B cell (primary cell): Measurements from ENCODE around the gene PLXNA1. TPM values are rescaled to one million over a fixed set of nuclear protein-coding genes. Genes with fewer than 3 reads are reported as not detected.

Experiments
- ATAC-seq: fragments of 200-7000 bp; cut with Tn5 transposase; one replicate; pipeline ENCODE4 v1.10.0; 2021; ENCODE audit warnings: low read depth, mild to moderate bottlenecking, moderate number of reproducible peaks, moderate library complexity
- CTCF ChIA-PET: fragments of 350-600 bp; sonication (Branson Sonifier 250); formaldehyde crosslinking; loops from one replicate; lab custom pipeline; 2021; ENCODE audit warnings: antibody characterized with exemption, inconsistent platforms; lab: Charles Lee
- POLR2A ChIA-PET: fragments of 350-600 bp; sonication (Branson Sonifier 250); formaldehyde crosslinking; loops from one replicate; lab custom pipeline; 2021; ENCODE audit warnings: antibody characterized with exemption; lab: Charles Lee
- DNase-seq: peaks from one replicate; pipeline ENCODE4 v3.0.0; 2013
- H2AFZ ChIP-seq: 2 replicates; pipeline ENCODE4 v1.6.1; 2012; ENCODE audit warnings: mild to moderate bottlenecking, low read depth, low read length; ENCODE audit not compliant: insufficient read depth, poor library complexity, severe bottlenecking
- H3K27ac ChIP-seq, 2 donors: 1 replicate in 1 of 2; 2 replicates in 1 of 2; pipeline ENCODE4 v1.5.1; 2012 to 2013; ENCODE audit warnings: low read length in 2 of 2, mild to moderate bottlenecking in 2 of 2, moderate library complexity in 1 of 2
- H3K27me3 ChIP-seq, 4 experiments: fragments of 200-600 bp in 1 of 4; sonication (generic) in 1 of 4; replicated peaks in 1 of 4; 1 replicate in 2 of 4; 2 replicates in 2 of 4; pipeline versions ENCODE4 v1.6.1 to v1.7.0; 2013 to 2016; ENCODE audit warnings: low read length in 3 of 4, mild to moderate bottlenecking in 2 of 4, mixed read lengths in 1 of 4, moderate library complexity in 1 of 4; ENCODE audit not compliant: insufficient read depth in 4 of 4, control insufficient read depth in 3 of 4; ENCODE audit errors: control extremely low read depth in 1 of 4
- H3K36me3 ChIP-seq, 2 experiments: replicated peaks in 1 of 2; 1 replicate in 1 of 2; 2 replicates in 1 of 2; pipeline versions ENCODE4 v1.6.1 to v1.7.1; 2013; ENCODE audit warnings: low read length in 1 of 2; ENCODE audit not compliant: insufficient read depth in 2 of 2, control insufficient read depth in 1 of 2; ENCODE audit errors: control extremely low read depth in 1 of 2, extremely low read depth in 1 of 2
- H3K4me1 ChIP-seq, 2 donors: fragments of 200-600 bp in 1 of 2; sonication (generic) in 1 of 2; 1 replicate in 1 of 2; 2 replicates in 1 of 2; pipeline versions ENCODE4 v1.5.1 to v1.6.1; 2013 to 2017; ENCODE audit warnings: low read length in 2 of 2; ENCODE audit not compliant: control insufficient read depth in 2 of 2, insufficient read depth in 2 of 2
- H3K4me2 ChIP-seq: replicated peaks from 2 replicates; pipeline ENCODE3; 2012; ENCODE audit warnings: mild to moderate bottlenecking, low read depth, low read length; ENCODE audit not compliant: poor library complexity, severe bottlenecking
- H3K4me3 ChIP-seq, 5 experiments: fragments of 200-600 bp in 1 of 5; sonication (generic) in 1 of 5; 1 replicate in 3 of 5; 2 replicates in 2 of 5; pipeline versions ENCODE4 v1.5.1 to v1.7.0; 2011 to 2016; ENCODE audit warnings: low read length in 4 of 5, mild to moderate bottlenecking in 4 of 5, low read depth in 2 of 5, control low read depth in 1 of 5, moderate library complexity in 1 of 5; ENCODE audit not compliant: insufficient read depth in 1 of 5; ENCODE audit errors: control extremely low read depth in 1 of 5, extremely low read depth in 1 of 5
- H3K79me2 ChIP-seq: fragments of 200-600 bp; sonication (generic); one replicate; pipeline ENCODE4 v1.6.0; 2016; ENCODE audit warnings: low read length; ENCODE audit not compliant: control insufficient read depth, insufficient read depth
- H3K9ac ChIP-seq: fragments of 200-600 bp; sonication (generic); 2 replicates; pipeline ENCODE4 v1.6.1; 2017; ENCODE audit warnings: mild to moderate bottlenecking, low read length, moderate library complexity
- H3K9me3 ChIP-seq, 3 donors: one replicate each; pipeline versions ENCODE4 v1.6.1 to v1.7.1; 2013; ENCODE audit warnings: low read length in 2 of 3; ENCODE audit not compliant: control insufficient read depth in 2 of 3, insufficient read depth in 1 of 3; ENCODE audit errors: control extremely low read depth in 1 of 3
- H4K20me1 ChIP-seq: 2 replicates; pipeline ENCODE4 v1.6.0; 2012; ENCODE audit warnings: mild to moderate bottlenecking, low read length; ENCODE audit not compliant: insufficient read depth, control insufficient read depth, poor library complexity, severe bottlenecking
- H3K27ac Mint-ChIP-seq: one replicate; pipeline ENCODE4 v1.8.0; 2021; ENCODE audit warnings: mixed read lengths
- H3K27me3 Mint-ChIP-seq: one replicate; pipeline ENCODE4 v1.8.0; 2021; ENCODE audit warnings: mixed read lengths
- H3K4me1 Mint-ChIP-seq: one replicate; pipeline ENCODE4 v1.8.0; 2021; ENCODE audit warnings: mixed read lengths
- H3K4me3 Mint-ChIP-seq: one replicate; pipeline ENCODE4 v1.8.0; 2021; ENCODE audit warnings: mixed read lengths
- H3K9me3 Mint-ChIP-seq: one replicate; pipeline ENCODE4 v1.8.0; 2022; ENCODE audit warnings: mixed read lengths; ENCODE audit not compliant: insufficient read depth
- CTCF ChIP-seq: fragments of 200-600 bp; IDR thresholded peaks from one replicate; pipeline ENCODE4 v1.8.0; 2022; ENCODE audit warnings: antibody characterized with exemption, mild to moderate bottlenecking
- EZH2 ChIP-seq: IDR thresholded peaks from 2 replicates; pipeline ENCODE4 v1.6.1; 2012; ENCODE audit warnings: borderline replicate concordance, low read depth, mild to moderate bottlenecking, moderate library complexity, low read length; ENCODE audit not compliant: insufficient read depth, poor library complexity, severe bottlenecking
- WGBS: methylation state at CpG from one replicate; pipeline ENCODE4 v1.1.5; 2013; ENCODE audit warnings: missing lambda C conversion rate; ENCODE audit not compliant: insufficient coverage; 5-methylcytosine and 5-hydroxymethylcytosine counted together
- intact Hi-C: fragments of 100-400 bp; cut with micrococcal nuclease; formaldehyde crosslinking; loops from one replicate; pipeline ENCODE4 v1.10.0; 2022
- polyA plus RNA-seq: library from polyadenylated mRNA; depleted of rRNA; stranded (reverse); fragments of >200 nt; gene quantifications from 2 replicates; pipeline ENCODE4 v1.2.3, GENCODE V29; 2012
- total RNA-seq, 2 donors: library from RNA; stranded (reverse); fragments of 120-200 nt in 1 of 2; gene quantifications; 1 replicate in 1 of 2; 2 replicates in 1 of 2; pipeline versions ENCODE4 v1.2.3 to v1.2.4, GENCODE V29; 2013 to 2022

PLXNA1 gene
- total and polyA plus RNA-seq, 2 donors (not counting 1 experiment from before 2014, with no cell fraction given), result 6.7 to 22.3 TPM

GRCh38 chr3:127022849-127023248, 39.9 kb downstream of the PLXNA1 start:
- no peak for DNase-seq
- Histone ChIP-seq H3K4me2 (no peak overlapping the region), H2AFZ (no peak overlapping the region), H3K4me1 (no peaks in the 10 kb centered on the region), H3K9ac (no peak overlapping the region), H3K79me2 (no peaks in the 10 kb centered on the region), H3K4me3 (no peak overlapping the region), H3K27me3 (no peaks in the 10 kb centered on the region), H3K9me3 (no peaks in the 10 kb centered on the region), H3K36me3 (no peaks in the 10 kb centered on the region), H3K27ac (no peak overlapping the region), H4K20me1 (no peaks in the 10 kb centered on the region)
- Mint-ChIP-seq H3K4me1 (no peaks in the 10 kb centered on the region), H3K4me3 (no peak overlapping the region), H3K27ac (no peak overlapping the region), H3K9me3 (no peaks in the 10 kb centered on the region), H3K27me3 (no peaks in the 10 kb centered on the region)
- CTCF ChIA-PET, result no interaction called here
- intact Hi-C loops, result no loop called here
- no peak for ATAC-seq
- POLR2A ChIA-PET, result no interaction called here
- WGBS, result 94% methylated on average over 6 of the region's 7 CpGs
- no peak for TF ChIP-seq EZH2
- no peak for TF ChIP-seq CTCF

GRCh38 chr3:127025456-127025855, 42.5 kb downstream of the PLXNA1 start:
- no peak for ATAC-seq
- H3K27ac Mint-ChIP-seq, result no peak overlapping the region
- 40% methylated on average over 1 of the region's 3 CpGs for WGBS

More at GRCh38 chr3:127025456-127025855, 42.5 kb downstream of the PLXNA1 start:
- no peak overlapping the region for H2AFZ ChIP-seq
- H3K9ac ChIP-seq, result no peak overlapping the region
- Mint-ChIP-seq H3K27me3 (no peaks in the 10 kb centered on the region), H3K4me1 (no peaks in the 10 kb centered on the region), H3K4me3 (no peak overlapping the region), H3K9me3 (no peaks in the 10 kb centered on the region)
- ChIA-PET CTCF (no interaction called here), POLR2A (no interaction called here)
- no peaks in the 10 kb centered on the region for H3K27me3 ChIP-seq
- H3K79me2 ChIP-seq, result no peaks in the 10 kb centered on the region
- no peak for DNase-seq
- no peak overlapping the region for H3K4me2 ChIP-seq
- TF ChIP-seq EZH2, result no peak
- no peak for TF ChIP-seq CTCF
- intact Hi-C loops, result no loop called here
- H3K27ac ChIP-seq, result no peak overlapping the region
- H3K9me3 ChIP-seq, result no peaks in the 10 kb centered on the region
- H3K4me1 ChIP-seq, result no peaks in the 10 kb centered on the region
- H3K36me3 ChIP-seq, result no peaks in the 10 kb centered on the region
- no peak overlapping the region for H3K4me3 ChIP-seq
- H4K20me1 ChIP-seq, result no peaks in the 10 kb centered on the region
